A673 (cell line): ENCODE results near the gene TBC1D16.

Experiments
- CTCF ChIP-seq: fragments of 300-800, 200-600 bp; sonication (generic); conservative IDR thresholded peaks from 2 replicates; pipeline ENCODE4 v1.5.1; 2017; ENCODE audit warnings: low read depth, mild to moderate bottlenecking, antibody characterized with exemption, low read length, moderate library complexity, mixed read lengths
- EZH2 ChIP-seq: fragments of 200-600 bp; sonication (generic); IDR thresholded peaks from 2 replicates; pipeline ENCODE4 v1.6.1; 2017; ENCODE audit warnings: borderline replicate concordance, low read depth, mild to moderate bottlenecking, mixed read lengths, antibody characterized with exemption, low read length; ENCODE audit not compliant: poor library complexity, severe bottlenecking

- TF ChIP-seq EZH2 = no peak
- no peak for TF ChIP-seq CTCF
These were observed 35.5 kb downstream of the TBC1D16 start for GRCh38 chr17:80000136-80000535.
